DND-41 (cell line): ENCODE results near the gene LAMB3.
A peak's percentile ranks its signal among the peaks of the same experiment; 100 is the strongest.

Experiments used
- ATAC-seq: fragments of 200-7000 bp; cut with Tn5 transposase; 3 replicates; pipeline ENCODE4 v1.9.1; 2021; ENCODE audit warnings: low read depth; ENCODE audit not compliant: insufficient read depth
- DNase-seq: peaks from one replicate; pipeline ENCODE4 v3.0.0-alpha.2; 2020
- H2AFZ ChIP-seq: 2 replicates; pipeline ENCODE4 v1.6.0; 2012; ENCODE audit warnings: low read depth, low read length
- H3K27ac ChIP-seq: 2 replicates; pipeline ENCODE4 v1.5.1; 2012; ENCODE audit warnings: low read length, inconsistent platforms
- H3K27me3 ChIP-seq: fragments of 200-600 bp; sonication (generic); 2 replicates; pipeline ENCODE4 v1.6.0; 2012; ENCODE audit warnings: low read length, mild to moderate bottlenecking, inconsistent platforms; ENCODE audit not compliant: insufficient read depth, poor library complexity
- H3K36me3 ChIP-seq: 2 replicates; pipeline ENCODE4 v1.5.1; 2012; ENCODE audit warnings: low read length, inconsistent platforms; ENCODE audit not compliant: insufficient read depth
- H3K4me1 ChIP-seq: 2 replicates; pipeline ENCODE4 v1.5.1; 2012; ENCODE audit warnings: mild to moderate bottlenecking, low read length; ENCODE audit not compliant: insufficient read depth
- H3K4me2 ChIP-seq: 2 replicates; pipeline ENCODE4 v1.6.0; 2012; ENCODE audit warnings: mild to moderate bottlenecking, moderate library complexity, low read length, inconsistent platforms; ENCODE audit not compliant: insufficient read depth
- H3K4me3 ChIP-seq, 2 experiments: fragments of 200-600 bp in 1 of 2; shearing (Covaris generic) in 1 of 2; 2 replicates each; pipeline ENCODE4 v1.5.1; 2012 to 2016; ENCODE audit warnings: inconsistent platforms in 2 of 2, low read length in 2 of 2, mild to moderate bottlenecking in 2 of 2, low read depth in 1 of 2, moderate library complexity in 1 of 2
- H3K79me2 ChIP-seq: 2 replicates; pipeline ENCODE4 v1.6.0; 2012; ENCODE audit warnings: low read length, inconsistent platforms; ENCODE audit not compliant: insufficient read depth
- H3K9ac ChIP-seq: 2 replicates; pipeline ENCODE4 v1.6.0; 2012; ENCODE audit warnings: low read depth, mild to moderate bottlenecking, inconsistent platforms, low read length, moderate library complexity
- H3K9me3 ChIP-seq: 2 replicates; pipeline ENCODE4 v1.5.1; 2012; ENCODE audit warnings: low read length, moderate library complexity, mild to moderate bottlenecking, inconsistent platforms; ENCODE audit not compliant: insufficient read depth, severe bottlenecking
- H4K20me1 ChIP-seq: 2 replicates; pipeline ENCODE4 v1.6.0; 2012; ENCODE audit warnings: low read length; ENCODE audit not compliant: insufficient read depth
- EZH2 ChIP-seq: IDR thresholded peaks from 3 replicates; pipeline ENCODE4 v1.6.1; 2012; ENCODE audit warnings: borderline replicate concordance, low read depth, mild to moderate bottlenecking, moderate library complexity, low read length, inconsistent platforms; ENCODE audit not compliant: severe bottlenecking
- TF ChIP-seq, protein P1 (sequence below): IDR thresholded peaks from 2 replicates; pipeline ENCODE4 v1.5.1; 2012; ENCODE audit warnings: borderline replicate concordance, low read length, moderate library complexity, mild to moderate bottlenecking; ENCODE audit not compliant: poor library complexity, severe bottlenecking; ENCODE audit errors: extremely low read depth

LAMB3 gene

DNA sequence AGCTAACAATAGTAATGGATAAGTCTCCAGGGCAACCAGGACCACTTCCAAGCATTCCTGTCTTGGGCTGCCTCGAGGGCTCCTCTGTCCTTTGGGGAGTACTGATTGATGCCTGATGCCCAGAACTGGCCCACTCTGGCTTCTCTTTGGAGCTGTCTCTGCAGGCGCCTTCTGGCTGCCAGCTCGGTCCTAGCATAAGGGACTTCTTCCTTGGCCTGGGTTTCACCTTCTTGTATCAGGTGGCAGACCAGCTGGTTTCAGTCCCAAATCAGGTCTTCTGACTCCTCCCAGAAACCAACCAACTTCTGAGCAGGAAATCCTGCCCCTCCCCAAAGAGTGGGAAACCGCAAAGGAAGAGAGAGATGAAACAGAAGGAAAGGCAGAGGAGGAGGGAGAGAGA lies 33.6 kb upstream of the LAMB3 start:
- no peaks in the 10 kb centered on the region for H3K79me2 ChIP-seq
- H4K20me1 ChIP-seq = no peaks in the 10 kb centered on the region
- no peaks in the 10 kb centered on the region for H3K36me3 ChIP-seq
- H3K9me3 ChIP-seq = no peaks in the 10 kb centered on the region
- H3K27me3 ChIP-seq = peaks cover 16% of the 10 kb centered on the region
- ATAC-seq (peak; percentile 96), DNase-seq (peak; percentile 76)
- no peak for TF ChIP-seq EZH2
- TF ChIP-seq, protein P1, sequence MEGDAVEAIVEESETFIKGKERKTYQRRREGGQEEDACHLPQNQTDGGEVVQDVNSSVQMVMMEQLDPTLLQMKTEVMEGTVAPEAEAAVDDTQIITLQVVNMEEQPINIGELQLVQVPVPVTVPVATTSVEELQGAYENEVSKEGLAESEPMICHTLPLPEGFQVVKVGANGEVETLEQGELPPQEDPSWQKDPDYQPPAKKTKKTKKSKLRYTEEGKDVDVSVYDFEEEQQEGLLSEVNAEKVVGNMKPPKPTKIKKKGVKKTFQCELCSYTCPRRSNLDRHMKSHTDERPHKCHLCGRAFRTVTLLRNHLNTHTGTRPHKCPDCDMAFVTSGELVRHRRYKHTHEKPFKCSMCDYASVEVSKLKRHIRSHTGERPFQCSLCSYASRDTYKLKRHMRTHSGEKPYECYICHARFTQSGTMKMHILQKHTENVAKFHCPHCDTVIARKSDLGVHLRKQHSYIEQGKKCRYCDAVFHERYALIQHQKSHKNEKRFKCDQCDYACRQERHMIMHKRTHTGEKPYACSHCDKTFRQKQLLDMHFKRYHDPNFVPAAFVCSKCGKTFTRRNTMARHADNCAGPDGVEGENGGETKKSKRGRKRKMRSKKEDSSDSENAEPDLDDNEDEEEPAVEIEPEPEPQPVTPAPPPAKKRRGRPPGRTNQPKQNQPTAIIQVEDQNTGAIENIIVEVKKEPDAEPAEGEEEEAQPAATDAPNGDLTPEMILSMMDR = no peak
- no peak overlapping the region for H3K27ac ChIP-seq
- H3K4me3 ChIP-seq = no peak overlapping the region
- H3K4me2 ChIP-seq = 0 out of 2 replicates have a peak overlapping the region, but pooled peaks have one; percentile 13
- H3K4me1 ChIP-seq = peaks cover 14% of the 10 kb centered on the region
- no peak overlapping the region for H3K9ac ChIP-seq
- no peak overlapping the region for H2AFZ ChIP-seq

DNA sequence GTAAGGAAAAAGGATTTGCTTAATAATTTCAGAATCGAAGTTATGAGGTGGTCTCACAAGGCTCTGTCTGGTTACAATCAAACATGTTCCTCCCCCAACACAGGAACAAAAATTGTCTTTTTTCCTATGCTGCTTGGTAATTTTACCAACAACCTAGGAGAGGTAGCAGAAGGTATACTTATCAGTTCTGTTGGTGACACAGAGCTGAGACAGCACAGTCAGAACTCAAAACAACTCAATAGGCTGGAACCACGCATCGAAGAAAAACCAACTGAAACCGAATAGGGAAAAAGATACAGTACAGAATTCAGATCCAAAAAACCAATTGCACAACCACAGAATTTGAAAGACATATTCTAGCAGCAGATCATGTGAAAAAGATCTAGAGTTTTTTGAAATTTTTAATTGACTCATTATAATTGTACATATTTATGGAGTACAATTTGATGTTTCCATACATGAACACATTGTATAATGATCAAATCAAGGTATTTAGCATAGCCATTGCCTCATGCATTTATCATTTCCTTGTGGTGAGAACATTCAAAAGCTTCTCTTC lies 26.8 kb upstream of the LAMB3 start:
- ATAC-seq (no peak), DNase-seq (no peak)
- TF ChIP-seq EZH2 = no peak
- TF ChIP-seq, protein P1 = no peak
- no peak overlapping the region for H3K4me2 ChIP-seq
- H3K36me3 ChIP-seq = no peaks in the 10 kb centered on the region
- H2AFZ ChIP-seq = no peak overlapping the region
- no peaks in the 10 kb centered on the region for H3K9me3 ChIP-seq
- H3K27ac ChIP-seq = no peak overlapping the region
- H3K4me1 ChIP-seq = no peaks in the 10 kb centered on the region
- H3K4me3 ChIP-seq = no peak overlapping the region
- no peak overlapping the region for H3K9ac ChIP-seq
- H4K20me1 ChIP-seq = no peaks in the 10 kb centered on the region
- no peaks in the 10 kb centered on the region for H3K79me2 ChIP-seq
- peaks cover 28% of the 10 kb centered on the region for H3K27me3 ChIP-seq

DNA sequence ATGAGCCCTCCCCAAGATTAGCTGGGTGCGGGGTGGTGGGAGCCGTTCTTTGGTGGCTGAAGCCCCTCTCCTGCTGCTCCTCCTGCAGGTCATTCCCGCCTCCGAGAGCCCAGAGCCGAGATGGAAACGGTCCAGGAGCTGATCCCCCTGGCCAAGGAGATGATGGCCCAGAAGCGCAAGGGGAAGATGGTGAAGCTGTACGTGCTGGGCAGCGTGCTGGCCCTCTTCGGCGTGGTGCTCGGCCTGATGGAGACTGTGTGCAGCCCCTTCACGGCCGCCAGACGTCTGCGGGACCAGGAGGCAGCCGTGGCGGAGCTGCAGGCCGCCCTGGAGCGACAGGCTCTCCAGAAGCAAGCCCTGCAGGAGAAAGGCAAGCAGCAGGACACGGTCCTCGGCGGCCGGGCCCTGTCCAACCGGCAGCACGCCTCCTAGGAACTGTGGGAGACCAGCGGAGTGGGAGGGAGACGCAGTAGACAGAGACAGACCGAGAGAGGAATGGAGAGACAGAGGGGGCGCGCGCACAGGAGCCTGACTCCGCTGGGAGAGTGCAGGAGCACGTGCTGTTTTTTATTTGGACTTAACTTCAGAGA lies 23.4 kb upstream of the LAMB3 start:
- H2AFZ ChIP-seq = no peak overlapping the region
- H3K27me3 ChIP-seq = peaks cover 15% of the 10 kb centered on the region
- no peak for DNase-seq
- H3K4me2 ChIP-seq = no peak overlapping the region
- H3K4me3 ChIP-seq = no peak overlapping the region
- no peaks in the 10 kb centered on the region for H3K4me1 ChIP-seq
- ATAC-seq = no peak
- no peaks in the 10 kb centered on the region for H4K20me1 ChIP-seq
- no peaks in the 10 kb centered on the region for H3K9me3 ChIP-seq
- no peak for TF ChIP-seq EZH2
- TF ChIP-seq, protein P1 = no peak
- H3K79me2 ChIP-seq = no peaks in the 10 kb centered on the region
- H3K27ac ChIP-seq = no peak overlapping the region
- H3K36me3 ChIP-seq = no peaks in the 10 kb centered on the region
- no peak overlapping the region for H3K9ac ChIP-seq
